ENCODE measurements around the gene RPA1. TPM values are rescaled to one million over a fixed set of nuclear protein-coding genes. Genes with fewer than 3 reads are reported as not detected.
"Not testable (repeated sequence)": the region's sequence is repeated elsewhere in the genome, so short reads cannot be mapped to it uniquely, and the experiment has no call there.

Gene RPA1
- total RNA-seq, 1 donor from 2014 or later = 68.8 TPM

DNA sequence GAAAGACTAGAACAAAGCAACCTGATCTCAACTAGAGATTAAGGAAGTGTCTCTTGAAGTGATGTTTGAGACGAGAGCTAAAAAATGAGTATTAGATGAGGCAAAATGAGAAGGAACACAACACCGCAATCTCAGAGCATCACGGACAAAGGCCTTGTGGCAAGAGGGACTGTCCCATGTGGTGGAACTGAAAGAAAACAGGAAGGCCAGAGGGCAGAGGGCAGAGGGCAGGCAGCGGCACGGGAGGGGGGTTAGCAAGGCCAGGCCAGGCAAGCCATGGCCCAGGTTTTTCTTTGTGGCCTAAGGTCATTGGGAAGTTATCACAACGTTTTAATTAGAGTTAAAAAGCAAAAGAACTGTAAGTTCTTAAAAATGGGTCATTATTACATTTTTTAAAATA lies 22.5 kb downstream of the RPA1 start:
- H3K9me3 Mint-ChIP-seq (ENCODE audit: unreplicated experiment) = no peaks in the 10 kb centered on the region
- Histone ChIP-seq H3K4me2 (ENCODE audit: low read length) (no peak overlapping the region), H3K79me2 (ENCODE audit: insufficient read depth, low read length) (no peaks in the 10 kb centered on the region), H3K9me3 (ENCODE audit: insufficient read depth, low read depth, low read length) (no peaks in the 10 kb centered on the region), H2AFZ (ENCODE audit: low read depth, low read length) (no peak overlapping the region), H3K9ac (ENCODE audit: low read length) (no peak overlapping the region), H3K27me3 (ENCODE audit: insufficient read depth, low read length) (no peaks in the 10 kb centered on the region), H3K27ac (ENCODE audit: low read depth, low read length) (no peak overlapping the region), H3K4me3 (ENCODE audit: insufficient read depth, low read depth, low read length) (no peak overlapping the region), H3K36me3 (ENCODE audit: insufficient read depth, low read length) (peaks cover 20% of the 10 kb centered on the region), H4K20me1 (ENCODE audit: insufficient read depth, low read length) (no peaks in the 10 kb centered on the region), H3K4me1 (ENCODE audit: insufficient read depth, low read length) (no peaks in the 10 kb centered on the region)
- no peaks in the 10 kb centered on the region for H3K4me1 Mint-ChIP-seq (ENCODE audit: low read depth, unreplicated experiment)
- peaks cover 6% of the 10 kb centered on the region for H3K36me3 Mint-ChIP-seq (ENCODE audit: low read depth, unreplicated experiment)
- H3K27ac Mint-ChIP-seq (ENCODE audit: unreplicated experiment) = no peak overlapping the region
- no peak overlapping the region for H3K4me3 Mint-ChIP-seq (ENCODE audit: unreplicated experiment)
- FAIRE-seq = no peak
- no peaks in the 10 kb centered on the region for H3K27me3 Mint-ChIP-seq (ENCODE audit: low read depth, unreplicated experiment)
- no peak for TF ChIP-seq EZH2 (IDR thresholded peaks at IDR 0.05; ENCODE audit: insufficient read depth, low read length)
- TF ChIP-seq, protein P1, sequence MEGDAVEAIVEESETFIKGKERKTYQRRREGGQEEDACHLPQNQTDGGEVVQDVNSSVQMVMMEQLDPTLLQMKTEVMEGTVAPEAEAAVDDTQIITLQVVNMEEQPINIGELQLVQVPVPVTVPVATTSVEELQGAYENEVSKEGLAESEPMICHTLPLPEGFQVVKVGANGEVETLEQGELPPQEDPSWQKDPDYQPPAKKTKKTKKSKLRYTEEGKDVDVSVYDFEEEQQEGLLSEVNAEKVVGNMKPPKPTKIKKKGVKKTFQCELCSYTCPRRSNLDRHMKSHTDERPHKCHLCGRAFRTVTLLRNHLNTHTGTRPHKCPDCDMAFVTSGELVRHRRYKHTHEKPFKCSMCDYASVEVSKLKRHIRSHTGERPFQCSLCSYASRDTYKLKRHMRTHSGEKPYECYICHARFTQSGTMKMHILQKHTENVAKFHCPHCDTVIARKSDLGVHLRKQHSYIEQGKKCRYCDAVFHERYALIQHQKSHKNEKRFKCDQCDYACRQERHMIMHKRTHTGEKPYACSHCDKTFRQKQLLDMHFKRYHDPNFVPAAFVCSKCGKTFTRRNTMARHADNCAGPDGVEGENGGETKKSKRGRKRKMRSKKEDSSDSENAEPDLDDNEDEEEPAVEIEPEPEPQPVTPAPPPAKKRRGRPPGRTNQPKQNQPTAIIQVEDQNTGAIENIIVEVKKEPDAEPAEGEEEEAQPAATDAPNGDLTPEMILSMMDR (IDR thresholded peaks at IDR 0.05; ENCODE audit: insufficient read depth, low read depth, low read length) = no peak
- DNase-seq (ENCODE audit: low read depth) = no peak

DNA sequence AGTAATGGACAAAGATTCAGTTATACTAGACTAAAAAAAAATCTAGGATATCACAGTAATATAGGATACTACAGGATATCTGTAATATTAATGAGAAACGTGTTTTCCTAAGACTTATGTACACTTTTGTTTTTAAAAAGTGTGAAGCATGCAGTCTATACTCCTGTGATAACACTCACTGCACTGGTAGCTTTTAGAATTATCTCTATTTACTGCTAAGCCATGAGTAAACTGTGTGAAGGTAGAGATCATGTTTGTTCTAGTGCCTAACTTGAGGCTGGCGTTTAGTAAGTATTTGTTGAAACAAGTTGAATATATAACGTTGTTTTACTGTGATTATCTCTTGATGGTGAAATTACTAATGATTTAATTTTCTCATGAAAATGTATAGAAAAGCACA lies 23.9 kb downstream of the RPA1 start:
- H3K27ac ChIP-seq (ENCODE audit: low read depth, low read length) = no peak overlapping the region
- no peak overlapping the region for H3K4me3 Mint-ChIP-seq (ENCODE audit: unreplicated experiment)
- DNase-seq (ENCODE audit: low read depth) (no peak), FAIRE-seq (no peak)
- peaks cover 20% of the 10 kb centered on the region for H3K36me3 ChIP-seq (ENCODE audit: insufficient read depth, low read length)
- no peak overlapping the region for H3K9ac ChIP-seq (ENCODE audit: low read length)
- H3K9me3 Mint-ChIP-seq (ENCODE audit: unreplicated experiment) = no peaks in the 10 kb centered on the region
- H3K27me3 Mint-ChIP-seq (ENCODE audit: low read depth, unreplicated experiment) = no peaks in the 10 kb centered on the region
- peaks cover 6% of the 10 kb centered on the region for H3K36me3 Mint-ChIP-seq (ENCODE audit: low read depth, unreplicated experiment)
- H3K4me3 ChIP-seq (ENCODE audit: insufficient read depth, low read depth, low read length) = no peak overlapping the region
- H4K20me1 ChIP-seq (ENCODE audit: insufficient read depth, low read length) = no peaks in the 10 kb centered on the region
- no peak overlapping the region for H3K27ac Mint-ChIP-seq (ENCODE audit: unreplicated experiment)
- no peaks in the 10 kb centered on the region for H3K4me1 Mint-ChIP-seq (ENCODE audit: low read depth, unreplicated experiment)
- no peaks in the 10 kb centered on the region for H3K79me2 ChIP-seq (ENCODE audit: insufficient read depth, low read length)
- H2AFZ ChIP-seq (ENCODE audit: low read depth, low read length) = no peak overlapping the region
- no peaks in the 10 kb centered on the region for H3K9me3 ChIP-seq (ENCODE audit: insufficient read depth, low read depth, low read length)
- no peaks in the 10 kb centered on the region for H3K4me1 ChIP-seq (ENCODE audit: insufficient read depth, low read length)
- TF ChIP-seq, protein P1 (IDR thresholded peaks at IDR 0.05; ENCODE audit: insufficient read depth, low read depth, low read length) = no peak
- no peak for TF ChIP-seq EZH2 (IDR thresholded peaks at IDR 0.05; ENCODE audit: insufficient read depth, low read length)
- no peak overlapping the region for H3K4me2 ChIP-seq (ENCODE audit: low read length)
- H3K27me3 ChIP-seq (ENCODE audit: insufficient read depth, low read length) = no peaks in the 10 kb centered on the region

DNA sequence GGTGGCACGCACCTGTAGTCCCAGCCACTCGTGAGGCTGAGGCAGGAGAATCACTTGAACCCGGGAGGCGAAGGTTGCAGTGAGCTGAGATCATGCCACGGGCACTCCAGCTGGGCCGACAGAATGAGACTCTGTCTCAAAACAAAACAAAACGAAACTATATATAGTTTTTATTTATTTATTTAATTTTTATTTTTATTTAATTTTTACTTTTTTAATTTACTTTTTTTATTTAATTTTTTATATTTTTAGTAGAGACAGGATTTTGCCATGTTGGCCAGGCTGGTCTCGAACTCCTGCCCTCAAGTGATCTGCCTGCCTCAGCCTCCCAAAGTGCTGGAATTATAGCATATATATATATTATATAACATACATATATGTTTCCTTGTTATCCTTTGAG lies 26.7 kb downstream of the RPA1 start:
- H3K27me3 ChIP-seq (ENCODE audit: insufficient read depth, low read length); H3K9ac ChIP-seq (ENCODE audit: low read length); H3K4me2 ChIP-seq (ENCODE audit: low read length); H3K4me1 ChIP-seq (ENCODE audit: insufficient read depth, low read length); H3K4me3 ChIP-seq (ENCODE audit: insufficient read depth, low read depth, low read length); H3K9me3 ChIP-seq (ENCODE audit: insufficient read depth, low read depth, low read length); H4K20me1 ChIP-seq (ENCODE audit: insufficient read depth, low read length); H3K4me3 Mint-ChIP-seq (ENCODE audit: unreplicated experiment); H3K27ac ChIP-seq (ENCODE audit: low read depth, low read length); H3K27me3 Mint-ChIP-seq (ENCODE audit: low read depth, unreplicated experiment); DNase-seq (ENCODE audit: low read depth); H3K27ac Mint-ChIP-seq (ENCODE audit: unreplicated experiment); H2AFZ ChIP-seq (ENCODE audit: low read depth, low read length); H3K9me3 Mint-ChIP-seq (ENCODE audit: unreplicated experiment); H3K4me1 Mint-ChIP-seq (ENCODE audit: low read depth, unreplicated experiment); FAIRE-seq; H3K79me2 ChIP-seq (ENCODE audit: insufficient read depth, low read length): not testable (repeated sequence)
- H3K36me3 ChIP-seq (ENCODE audit: insufficient read depth, low read length) = peaks cover 29% of the 10 kb centered on the region
- H3K36me3 Mint-ChIP-seq (ENCODE audit: low read depth, unreplicated experiment) = peaks cover 19% of the 10 kb centered on the region

Data from astrocyte (in vitro differentiated cells and primary cell).